ENCODE measurements around the gene SYCN. TPM values are rescaled to one million over a fixed set of nuclear protein-coding genes. Genes with fewer than 3 reads are reported as not detected.

Gene SYCN
- total and polyA plus RNA-seq, 2 of the 8 experiments (the other 6 are each of a cell fraction or from before 2014, with no cell fraction given) = not detected

DNA sequence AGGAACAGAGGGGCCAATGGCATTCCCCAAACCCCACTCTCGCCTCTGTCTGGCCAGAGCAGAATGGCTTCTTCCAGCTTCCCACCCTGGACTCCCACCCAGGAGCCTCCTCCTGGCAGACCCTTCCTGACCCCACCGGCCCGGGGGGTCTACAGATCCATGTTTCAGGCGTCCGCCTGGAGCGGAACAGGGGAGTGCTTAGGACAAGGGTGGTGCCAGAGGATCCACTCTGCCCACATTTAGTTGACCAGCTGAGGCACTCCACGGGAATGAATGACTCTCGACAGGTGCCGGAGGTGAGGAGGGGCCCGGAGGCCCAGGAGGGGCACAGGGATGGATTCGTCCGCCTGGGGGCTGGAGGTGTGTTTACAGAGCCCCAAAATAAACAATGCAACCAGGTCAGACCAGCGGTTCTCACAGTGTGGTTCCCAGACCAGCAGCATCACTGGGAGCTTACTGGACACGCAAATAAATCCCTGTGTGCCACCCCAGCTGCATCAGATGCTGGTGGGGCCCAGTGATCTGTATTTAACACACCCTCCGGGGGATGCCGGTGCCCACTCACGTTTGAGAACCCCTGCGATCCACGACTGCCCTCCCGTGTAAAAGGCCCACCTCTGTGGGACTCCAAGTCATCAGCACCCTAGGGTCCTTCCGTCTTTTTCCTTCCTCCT lies 22.4 kb downstream of the SYCN start:
- Histone ChIP-seq H3K4ac (replicated peaks; ENCODE audit: insufficient read length, low read depth, low read length) (no peak overlapping the region), H3K4me3 (ENCODE audit: extremely low read depth in 1 of 4, insufficient read depth in 2 of 4, low read depth in 3 of 4, low read length in 4 of 4) (no peak overlapping the region), H4K8ac (ENCODE audit: extremely low read depth, insufficient read depth, low read length) (no peak overlapping the region; the same call in none of the 2 replicates), H3K79me2 (ENCODE audit: control insufficient read depth in 1 of 2, insufficient read depth in 2 of 2, low read length in 2 of 2) (no peaks in the 10 kb centered on the region), H2AK5ac (ENCODE audit: low read depth, low read length) (no peak overlapping the region), H3K23me2 (ENCODE audit: low read depth, low read length) (no peaks in the 10 kb centered on the region), H2AFZ (ENCODE audit: low read length) (no peak overlapping the region), H3K4me1 (replicated peaks in 1 of 4; ENCODE audit: control insufficient read depth in 3 of 4, insufficient read depth in 4 of 4, low read length in 3 of 4) (no peaks in the 10 kb centered on the region), H2BK15ac (ENCODE audit: low read length) (no peak overlapping the region), H3K36me3 (ENCODE audit: control insufficient read depth in 2 of 4, insufficient read depth in 4 of 4, low read length in 3 of 4) (peaks cover 0 to 12% (median 4%) of the 10 kb centered on the region in 4 experiments; a peak in 3 of 8 replicates), H2BK5ac (ENCODE audit: low read depth, low read length) (no peak overlapping the region), H3K79me1 (ENCODE audit: low read depth, low read length) (no peaks in the 10 kb centered on the region), H2BK120ac (replicated peaks; ENCODE audit: low read depth, low read length) (no peak overlapping the region), H3K9me3 (ENCODE audit: insufficient read depth in 2 of 2, low read depth in 1 of 2, low read length in 1 of 2) (no peaks in the 10 kb centered on the region), H3K18ac (ENCODE audit: extremely low read depth, low read length) (no peak overlapping the region), H3K27me3 (replicated peaks in 1 of 4; ENCODE audit: control insufficient read depth in 3 of 4, extremely low read depth in 1 of 4, insufficient read depth in 3 of 4, low read length in 3 of 4) (no peaks in the 10 kb centered on the region), H3K27ac (ENCODE audit: low read depth, low read length) (no peak overlapping the region), H3K56ac (replicated peaks; ENCODE audit: insufficient read length, low read depth, low read length) (no peak overlapping the region), H4K91ac (replicated peaks; ENCODE audit: insufficient read length, low read length) (no peak overlapping the region), H3K4me2 (ENCODE audit: insufficient read depth in 1 of 2, low read depth in 2 of 2, low read length in 2 of 2) (no peak overlapping the region), H3K14ac (ENCODE audit: insufficient read length) (no peak overlapping the region), H2BK20ac (ENCODE audit: low read length) (no peak overlapping the region), H4K20me1 (replicated peaks in 1 of 2; ENCODE audit: control insufficient read depth in 1 of 2, insufficient read depth in 2 of 2, low read length in 2 of 2) (peaks cover 0 to 2% of the 10 kb centered on the region in 2 experiments), H4K5ac (ENCODE audit: insufficient read length, low read depth, low read length) (no peak overlapping the region), H3K9ac (replicated peaks in 1 of 4; ENCODE audit: extremely low read depth in 1 of 4, low read depth in 3 of 4, low read length in 3 of 4) (no peak overlapping the region), H3K23ac (ENCODE audit: insufficient read length) (no peak overlapping the region), H2BK12ac (ENCODE audit: low read depth, low read length) (no peak overlapping the region)
- 89% methylated on average over 20 of the region's 21 CpGs; no CpG with 5 or more reads in 1 of the 2 experiments for WGBS, 2 experiments (ENCODE audit: extremely low coverage in 1 of 2, insufficient coverage in 1 of 2, insufficient read length in 1 of 2, insufficient replicate concordance in 2 of 2, low coverage in 1 of 2, low lambda C conversion rate in 2 of 2, missing lambda C conversion rate in 1 of 2)
- ChIA-PET CTCF (ENCODE audit: partially characterized antibody) (interaction anchor here (0.6 to 2.1 kb wide), 6 partner anchors 22 to 439 kb away, joined by 3 to 5 read pairs (median 4); partner anchors contain the start of gene SYCN), POLR2A (ENCODE audit: partially characterized antibody) (interaction anchor here (0.6 to 2.4 kb wide), 5 partner anchors 14 to 209 kb away, joined by 3 to 7 read pairs (median 6); partner anchors contain the start of genes MED29 and PAF1)
- FAIRE-seq = no peak
- DNase-seq (ENCODE audit: low read depth in 1 of 2, low spot score in 2 of 2) = no peak
- no peak for TF ChIP-seq POU5F1 (IDR thresholded peaks at IDR 0.05; ENCODE audit: low read depth, low read length)
- TF ChIP-seq KDM4A (IDR thresholded peaks at IDR 0.05; ENCODE audit: low read depth, low read length, severe bottlenecking) = no peak

Measured in H1 (cell line).